Measurements from ENCODE around the gene NKIRAS2. TPM values are rescaled to one million over a fixed set of nuclear protein-coding genes. Genes with fewer than 3 reads are reported as not detected.

The NKIRAS2 gene
- total RNA-seq, result 10 to 100 TPM; 64.8 to 69.8 TPM

DNA sequence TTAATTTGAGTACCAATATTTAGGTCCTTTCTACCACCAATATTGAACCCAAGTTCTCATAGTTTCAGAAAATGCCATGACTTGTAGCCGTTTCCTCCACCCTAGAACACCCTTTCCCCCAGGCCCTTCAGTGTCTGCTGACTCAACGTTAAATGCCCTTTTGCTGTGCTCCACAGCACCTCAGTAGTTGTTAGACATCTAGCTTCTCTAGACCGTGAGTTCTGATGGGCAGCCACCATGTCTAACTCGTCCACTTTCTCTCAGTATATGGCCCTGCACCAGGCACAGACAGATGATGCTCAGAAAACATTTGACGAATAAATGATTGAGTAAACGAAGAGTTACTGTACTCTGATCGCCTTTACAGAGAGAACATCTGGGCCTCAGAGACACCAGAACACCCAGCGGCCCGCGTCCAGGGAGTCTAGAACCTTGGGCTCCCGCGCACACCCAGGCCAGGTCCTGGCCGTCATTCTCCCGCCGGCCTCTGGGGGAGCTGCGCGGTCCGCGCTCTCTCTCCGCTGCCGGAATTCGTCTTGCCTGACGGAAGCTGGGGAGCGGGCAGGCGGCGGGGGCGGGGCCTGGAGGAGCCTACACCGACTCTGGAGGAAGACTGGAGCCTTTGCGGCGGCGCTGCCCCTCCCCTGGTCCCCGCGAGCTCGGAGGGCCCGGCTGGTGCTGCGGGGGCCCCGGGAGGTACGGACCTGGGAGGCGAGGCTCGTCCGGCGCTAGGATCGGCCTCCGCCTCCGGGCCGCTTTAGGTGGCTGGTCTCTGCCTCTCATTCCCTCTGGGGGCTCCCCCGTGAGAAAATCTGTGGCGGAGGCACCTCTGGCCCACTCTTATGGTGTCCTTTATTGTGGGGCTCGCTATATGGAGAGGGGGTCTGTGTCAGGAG lies at the start of gene NKIRAS2:
Gene NKIRAS2 (plus strand): TSS at position 582 of the 896 bp plus-strand sequence. CDS start 1,488 bp downstream, outside the sequence.
- H3K4me1 ChIP-seq, result peaks cover 0 to 47% of the 10 kb centered on the region in 2 donors
- no peaks in the 10 kb centered on the region for H3K9me3 ChIP-seq
- H3K4me3 ChIP-seq, result peak within 1 kb of the TSS; percentile 67 to 88

GRCh38 chr17:41970901-41971331 lies 49.0 kb upstream of the NKIRAS2 start:
- no peak for DNase-seq (ENCODE audit: low spot score)
- no peak for TF ChIP-seq CTCF (IDR thresholded peaks at IDR 0.05)
- H3K36me3 ChIP-seq, result peaks cover 46% of the 10 kb centered on the region
- H3K9me3 ChIP-seq, result no peaks in the 10 kb centered on the region
- no peak overlapping the region for H3K27ac ChIP-seq
- peaks cover 0 to 30% of the 10 kb centered on the region in 2 donors for H3K4me1 ChIP-seq
- H3K27me3 ChIP-seq, result no peaks in the 10 kb centered on the region
- no peak overlapping the region for H3K4me3 ChIP-seq

More for the DNA sequence above, at the start of gene NKIRAS2:
- peak; percentile 95 to 99 for TF ChIP-seq CTCF (IDR thresholded peaks at IDR 0.05)
- Histone ChIP-seq H3K27me3 (no peaks in the 10 kb centered on the region), H3K27ac (peak within 1 kb of the TSS; percentile 85 to 88), H3K36me3 (peaks cover 25% of the 10 kb centered on the region)
- peak; percentile 92 for DNase-seq (ENCODE audit: low spot score)

DNA sequence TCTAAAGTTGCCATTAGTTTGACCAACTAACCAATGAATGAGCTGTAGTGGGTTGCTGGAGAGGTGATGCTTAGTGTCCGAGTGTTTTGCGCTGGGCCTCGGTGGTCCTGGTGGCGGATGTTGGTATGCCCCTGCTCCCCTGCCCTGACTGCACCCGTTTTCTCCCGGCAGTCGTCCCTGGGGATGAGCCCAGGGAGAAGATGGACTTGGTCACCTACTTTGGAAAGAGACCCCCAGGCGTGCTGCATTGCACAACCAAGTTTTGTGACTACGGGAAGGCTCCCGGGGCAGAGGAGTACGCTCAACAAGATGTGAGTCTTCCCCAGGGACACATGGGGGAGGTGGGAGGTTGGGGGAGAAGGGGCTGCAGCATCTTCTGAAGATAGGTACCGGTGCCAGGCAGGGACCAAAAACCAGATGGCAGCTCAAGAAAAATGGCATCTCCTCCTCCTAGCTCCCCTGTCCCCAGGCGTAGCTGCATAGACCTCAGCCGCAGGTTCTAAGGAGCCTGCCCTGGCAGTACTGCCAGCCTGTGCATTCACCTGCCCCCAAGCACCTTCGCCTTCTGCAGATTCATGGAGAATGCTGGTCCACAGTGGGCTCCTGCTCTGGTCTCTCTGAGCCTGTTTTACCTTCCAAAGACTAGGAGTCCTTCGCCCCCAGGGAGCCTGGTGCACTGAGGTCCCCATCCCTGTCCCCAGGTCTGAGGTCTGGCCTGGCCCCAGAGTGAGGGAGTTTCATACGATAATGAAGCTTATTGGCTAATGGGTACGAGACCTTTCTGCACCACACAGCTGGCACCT lies 48.0 kb upstream of the NKIRAS2 start:
- TF ChIP-seq CTCF (IDR thresholded peaks at IDR 0.05), result no peak
- DNase-seq (ENCODE audit: low spot score), result no peak
- Histone ChIP-seq H3K27me3 (no peaks in the 10 kb centered on the region), H3K4me1 (peaks cover 0 to 30% of the 10 kb centered on the region in 2 donors), H3K4me3 (no peak overlapping the region), H3K9me3 (no peaks in the 10 kb centered on the region), H3K36me3 (peaks cover 56% of the 10 kb centered on the region), H3K27ac (no peak overlapping the region)

- Histone ChIP-seq H3K27me3 (no peaks in the 10 kb centered on the region), H3K4me3 (no peak overlapping the region), H3K36me3 (peaks cover 64% of the 10 kb centered on the region), H3K27ac (peak overlapping the region; percentile 25 to 33), H3K9me3 (no peaks in the 10 kb centered on the region), H3K4me1 (peaks cover 0 to 23% of the 10 kb centered on the region in 2 donors)
- no peak for TF ChIP-seq CTCF (IDR thresholded peaks at IDR 0.05)
- no peak for DNase-seq (ENCODE audit: low spot score)
These were observed 47.1 kb upstream of the NKIRAS2 start for GRCh38 chr17:41972571-41973407.

GRCh38 chr17:41973408-41973811 lies 46.5 kb upstream of the NKIRAS2 start:
- Histone ChIP-seq H3K4me1 (peaks cover 0 to 21% of the 10 kb centered on the region in 2 donors), H3K9me3 (no peaks in the 10 kb centered on the region), H3K4me3 (no peak overlapping the region), H3K27ac (peak overlapping the region in 1 of 2 donors; percentile 33), H3K36me3 (peaks cover 71% of the 10 kb centered on the region), H3K27me3 (no peaks in the 10 kb centered on the region)
- TF ChIP-seq CTCF (IDR thresholded peaks at IDR 0.05), result no peak
- DNase-seq (ENCODE audit: low spot score), result no peak
